NCI-H2029 (cell line): ENCODE results near the gene UGT1A10.
"Not testable (repeated sequence)": the region's sequence is repeated elsewhere in the genome, so short reads cannot be mapped to it uniquely, and the experiment has no call there.

Experiments
- DNase-seq: peaks from one replicate; lab custom pipeline; 2025; lab: John Stamatoyannopoulos, UW

UGT1A10 gene

GRCh38 chr2:233636306-233636705, at the start of gene UGT1A10:
Gene UGT1A10, plus strand, starts transcription at chr2:233636448. Its CDS starts 75 bp downstream, at chr2:233636523.
- not testable (repeated sequence) for DNase-seq

- no peak for DNase-seq
These were observed 47.8 kb upstream of the UGT1A10 start for GRCh38 chr2:233588400-233588799.

- DNase-seq, result not testable (repeated sequence)
These were observed 43.5 kb upstream of the UGT1A10 start for GRCh38 chr2:233592706-233593105.

GRCh38 chr2:233593201-233593600, 43.0 kb upstream of the UGT1A10 start:
- no peak for DNase-seq

GRCh38 chr2:233597522-233597921, 38.7 kb upstream of the UGT1A10 start:
- peak; percentile 49 for DNase-seq

GRCh38 chr2:233598952-233599351, 37.3 kb upstream of the UGT1A10 start:
- no peak for DNase-seq

- no peak for DNase-seq
These were observed 35.9 kb upstream of the UGT1A10 start for GRCh38 chr2:233600386-233600785.

GRCh38 chr2:233602076-233602475, 34.2 kb upstream of the UGT1A10 start:
- no peak for DNase-seq

GRCh38 chr2:233603520-233603919, 32.7 kb upstream of the UGT1A10 start:
- DNase-seq, result no peak

GRCh38 chr2:233604826-233605225, 31.4 kb upstream of the UGT1A10 start:
- no peak for DNase-seq

GRCh38 chr2:233605680-233606079, 30.6 kb upstream of the UGT1A10 start:
- DNase-seq, result no peak

- DNase-seq, result no peak
These were observed 25.0 kb upstream of the UGT1A10 start for GRCh38 chr2:233611284-233611683.

- DNase-seq, result not testable (repeated sequence)
These were observed 18.8 kb upstream of the UGT1A10 start, which contains the start of gene UGT1A8 for GRCh38 chr2:233617476-233617875. Gene UGT1A8, plus strand, starts transcription at chr2:233617633. Its CDS starts 75 bp downstream, at chr2:233617708.

- DNase-seq, result no peak
These were observed 16.0 kb upstream of the UGT1A10 start for GRCh38 chr2:233620204-233620603.

- not testable (repeated sequence) for DNase-seq
These were observed 14.4 kb upstream of the UGT1A10 start for GRCh38 chr2:233621863-233622262.

GRCh38 chr2:233627331-233628025, 8.8 kb upstream of the UGT1A10 start:
- DNase-seq, result no peak

- no peak for DNase-seq
These were observed 2.6 kb downstream of the UGT1A10 start for GRCh38 chr2:233638836-233639235.

- no peak for DNase-seq
These were observed 3.6 kb downstream of the UGT1A10 start for GRCh38 chr2:233639860-233640259.

- DNase-seq, result no peak
These were observed 6.9 kb downstream of the UGT1A10 start for GRCh38 chr2:233643128-233643527.

GRCh38 chr2:233646033-233646432, 9.8 kb downstream of the UGT1A10 start:
- DNase-seq, result not testable (repeated sequence)

- no peak for DNase-seq
These were observed 14.7 kb downstream of the UGT1A10 start for GRCh38 chr2:233650981-233651380.

- no peak for DNase-seq
These were observed 15.2 kb downstream of the UGT1A10 start for GRCh38 chr2:233651430-233651829.

- DNase-seq, result no peak
These were observed 18.3 kb downstream of the UGT1A10 start for GRCh38 chr2:233654501-233654900.

GRCh38 chr2:233655043-233655442, 18.8 kb downstream of the UGT1A10 start:
- no peak for DNase-seq
